Sigmoid colon (tissue), 7 donors: Measurements from ENCODE around the gene DAAM1. TPM values are rescaled to one million over a fixed set of nuclear protein-coding genes. Genes with fewer than 3 reads are reported as not detected.

ENCODE experiments used
- DNase-seq: peaks from one replicate; pipeline ENCODE4 v3.0.0-alpha.2; 2019
- H3K27ac ChIP-seq, 4 donors: fragments of 200-600 bp; sonication (generic); one replicate each; pipeline ENCODE4 v1.5.1; 2016 to 2019; ENCODE audit warnings: mild to moderate bottlenecking in 1 of 4
- H3K27me3 ChIP-seq, 3 donors: fragments of 200-600 bp; sonication (generic); one replicate each; pipeline ENCODE4 v1.5.1; 2019; ENCODE audit warnings: mild to moderate bottlenecking in 1 of 3
- H3K36me3 ChIP-seq, 4 donors: fragments of 200-600 bp; sonication (generic); one replicate each; pipeline ENCODE4 v1.5.1; 2016 to 2019
- H3K4me1 ChIP-seq, 4 donors: fragments of 200-600 bp; sonication (generic); one replicate each; pipeline ENCODE4 v1.5.1; 2017 to 2019
- H3K4me3 ChIP-seq, 4 donors: fragments of 200-600 bp; sonication (generic); one replicate each; pipeline ENCODE4 v1.5.1; 2017 to 2019; ENCODE audit warnings: mild to moderate bottlenecking in 2 of 4, moderate library complexity in 1 of 4
- H3K9me3 ChIP-seq, 4 donors: fragments of 200-600 bp in 3 of 4; sonication (generic) in 3 of 4; one replicate each; pipeline versions ENCODE4 v1.5.1 to v1.6.1; 2013 to 2019
- EP300 ChIP-seq, 4 donors: sonication (generic); formaldehyde crosslinking; IDR thresholded peaks; one replicate each; pipeline ENCODE4 v1.6.1; 2017; ENCODE audit warnings: antibody characterized with exemption in 4 of 4
- POLR2A ChIP-seq, 2 donors: fragments of 450-650 bp; IDR thresholded peaks; one replicate each; pipeline ENCODE4 v1.6.1; 2016; ENCODE audit warnings: antibody characterized with exemption in 2 of 2, mild to moderate bottlenecking in 2 of 2, moderate library complexity in 2 of 2
- POLR2AphosphoS5 ChIP-seq, 4 donors: sonication (generic); formaldehyde crosslinking; IDR thresholded peaks; one replicate each; pipeline ENCODE4 v1.6.1; 2017; ENCODE audit warnings: antibody characterized with exemption in 4 of 4
- WGBS, 2 donors: extraction: QIAGEN DNeasy Blood & Tissue Kit; methylation state at CpG; one replicate each; pipeline ENCODE4 v1.1.7; 2013; 5-methylcytosine and 5-hydroxymethylcytosine counted together
- intact Hi-C: fragments of 100-400 bp; cut with DNase I; formaldehyde crosslinking; loops from one replicate; pipeline ENCODE4 v1.15.1; 2023
- polyA plus RNA-seq, 3 donors: library from polyadenylated mRNA; stranded (reverse); fragments of 200-250 nt; gene quantifications; one replicate each; pipeline ENCODE4 v1.2.3, GENCODE V29; 2013
- total RNA-seq, 4 donors: library from RNA; depleted of rRNA; stranded (reverse); fragments of >200 nt; gene quantifications; one replicate each; pipeline ENCODE4 v1.1.0, GENCODE V29; 2016
- TF ChIP-seq, protein P1 (sequence below), 4 experiments: fragments of 450-650 bp in 3 of 4; fragments of 200-600 bp in 1 of 4; IDR thresholded peaks; one replicate each; pipeline ENCODE4 v1.5.1; 2016 to 2019; ENCODE audit warnings: antibody characterized with exemption in 4 of 4, mild to moderate bottlenecking in 3 of 4, moderate library complexity in 2 of 4
- donor health status: healthy with polysubstance abuse.
- donor health status: Bipolar disorder and iron deficiency.
- donor health status: healthy.

Gene DAAM1
- total and polyA plus RNA-seq, 7 donors: 11.4 to 77.8 (median 47.5) TPM

DNA sequence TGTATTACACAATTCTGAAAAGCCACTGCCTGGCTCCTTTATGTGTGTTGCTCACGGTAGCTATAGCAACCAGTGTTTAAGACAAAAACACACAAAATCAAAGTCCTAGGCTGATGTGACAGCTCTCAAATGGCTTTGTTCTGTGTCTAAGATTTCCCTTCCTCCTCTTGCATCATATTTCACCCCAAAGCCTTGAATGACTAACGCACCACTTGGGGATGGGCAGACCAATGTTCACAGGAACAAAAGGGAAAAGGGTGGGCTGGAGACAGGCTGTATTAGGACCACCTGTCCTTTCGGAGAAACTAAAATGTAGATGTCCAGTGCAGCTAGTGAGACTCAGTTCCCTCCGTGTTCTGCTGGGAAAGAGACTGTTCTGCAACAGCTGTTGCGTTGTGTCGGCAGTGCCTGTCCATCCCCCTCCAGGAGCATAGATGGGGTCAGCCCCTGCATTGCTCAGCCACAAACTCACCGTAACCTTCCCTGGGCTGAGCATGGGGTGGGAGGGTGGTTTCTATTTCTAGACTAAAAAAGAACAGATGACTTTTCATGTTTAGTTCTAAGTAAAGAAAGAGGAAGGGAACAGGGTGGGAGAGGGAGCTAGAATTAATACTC is 26.8 kb upstream of the DAAM1 start:
- no peaks in the 10 kb centered on the region for H3K9me3 ChIP-seq
- no peak for DNase-seq
- intact Hi-C loops: no loop called here
- H3K27me3 ChIP-seq: no peaks in the 10 kb centered on the region
- 52 to 62% methylated on average over 7 of the region's 7 CpGs for WGBS, 2 donors
- no peak overlapping the region for H3K4me3 ChIP-seq
- peak overlapping the region in 2 of 4 donors; percentile 35 to 39 for H3K27ac ChIP-seq
- TF ChIP-seq POLR2AphosphoS5 (IDR thresholded peaks at IDR 0.05) (peak in 1 of 4 donors; percentile 14), EP300 (IDR thresholded peaks at IDR 0.05) (no peak)
- no peaks in the 10 kb centered on the region for H3K36me3 ChIP-seq
- H3K4me1 ChIP-seq: peaks cover 0 to 3% (median 0%) of the 10 kb centered on the region in 4 donors

DNA sequence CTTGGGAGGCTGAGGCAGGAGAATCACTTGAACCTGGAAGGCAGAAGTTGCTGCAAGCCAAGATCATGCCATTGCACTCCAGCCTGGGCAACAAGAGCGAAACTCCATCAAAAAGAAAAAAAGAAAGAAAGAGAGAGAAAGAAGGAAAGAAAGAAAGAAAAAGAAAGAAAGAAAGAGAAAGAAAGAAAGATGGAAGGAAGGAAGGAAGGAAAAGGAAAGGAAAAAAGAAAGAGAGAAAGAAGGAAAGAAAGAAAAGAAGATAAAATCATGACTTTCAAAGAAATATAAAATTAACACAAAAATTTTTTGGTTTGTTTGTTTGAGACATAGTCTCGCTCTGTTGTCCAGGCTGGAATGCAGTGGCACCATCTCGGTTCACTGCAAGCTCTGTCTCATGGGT is 22.2 kb upstream of the DAAM1 start:
- intact Hi-C loops: no loop called here
- DNase-seq: no peak
- Histone ChIP-seq H3K4me3 (no peak overlapping the region), H3K27ac (no peak overlapping the region), H3K4me1 (peaks cover 0 to 2% (median 0%) of the 10 kb centered on the region in 4 donors), H3K9me3 (no peaks in the 10 kb centered on the region), H3K36me3 (no peaks in the 10 kb centered on the region), H3K27me3 (no peaks in the 10 kb centered on the region)
- no peak for TF ChIP-seq EP300 (IDR thresholded peaks at IDR 0.05)
- no peak for TF ChIP-seq POLR2AphosphoS5 (IDR thresholded peaks at IDR 0.05)
- TF ChIP-seq, protein P1, sequence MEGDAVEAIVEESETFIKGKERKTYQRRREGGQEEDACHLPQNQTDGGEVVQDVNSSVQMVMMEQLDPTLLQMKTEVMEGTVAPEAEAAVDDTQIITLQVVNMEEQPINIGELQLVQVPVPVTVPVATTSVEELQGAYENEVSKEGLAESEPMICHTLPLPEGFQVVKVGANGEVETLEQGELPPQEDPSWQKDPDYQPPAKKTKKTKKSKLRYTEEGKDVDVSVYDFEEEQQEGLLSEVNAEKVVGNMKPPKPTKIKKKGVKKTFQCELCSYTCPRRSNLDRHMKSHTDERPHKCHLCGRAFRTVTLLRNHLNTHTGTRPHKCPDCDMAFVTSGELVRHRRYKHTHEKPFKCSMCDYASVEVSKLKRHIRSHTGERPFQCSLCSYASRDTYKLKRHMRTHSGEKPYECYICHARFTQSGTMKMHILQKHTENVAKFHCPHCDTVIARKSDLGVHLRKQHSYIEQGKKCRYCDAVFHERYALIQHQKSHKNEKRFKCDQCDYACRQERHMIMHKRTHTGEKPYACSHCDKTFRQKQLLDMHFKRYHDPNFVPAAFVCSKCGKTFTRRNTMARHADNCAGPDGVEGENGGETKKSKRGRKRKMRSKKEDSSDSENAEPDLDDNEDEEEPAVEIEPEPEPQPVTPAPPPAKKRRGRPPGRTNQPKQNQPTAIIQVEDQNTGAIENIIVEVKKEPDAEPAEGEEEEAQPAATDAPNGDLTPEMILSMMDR (IDR thresholded peaks at IDR 0.05): no peak
- TF ChIP-seq POLR2A (IDR thresholded peaks at IDR 0.05): no peak
- 94 to 97% methylated on average over 3 of the region's 3 CpGs for WGBS, 2 donors

DNA sequence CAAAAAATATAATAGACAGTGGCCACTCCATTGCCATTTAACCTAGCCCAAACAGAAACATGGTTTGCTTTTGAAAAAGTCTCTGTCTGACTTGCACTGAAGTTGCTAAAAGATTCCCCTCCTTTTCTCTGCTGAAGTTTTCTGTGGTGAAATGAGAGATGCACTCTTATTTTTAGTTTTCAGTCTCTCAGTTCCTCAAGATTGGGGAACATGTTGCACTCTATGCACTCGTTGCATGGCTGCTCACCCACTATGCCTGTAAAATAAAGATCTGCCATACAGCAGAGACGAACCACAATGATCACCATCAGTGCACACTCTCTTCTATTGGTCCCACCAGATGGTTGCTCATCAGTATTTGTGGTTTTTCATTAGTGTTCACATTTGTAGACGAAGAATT is 13.1 kb upstream of the DAAM1 start:
- intact Hi-C loops: no loop called here
- Histone ChIP-seq H3K27ac (no peak overlapping the region), H3K27me3 (no peaks in the 10 kb centered on the region), H3K4me1 (peaks cover 0 to 14% (median 5%) of the 10 kb centered on the region in 4 donors), H3K36me3 (no peaks in the 10 kb centered on the region), H3K4me3 (no peak overlapping the region), H3K9me3 (no peaks in the 10 kb centered on the region)
- 69 to 83% methylated on average over 3 of the region's 3 CpGs for WGBS, 2 donors
- TF ChIP-seq, protein P1 (IDR thresholded peaks at IDR 0.05): no peak
- no peak for TF ChIP-seq POLR2A (IDR thresholded peaks at IDR 0.05)
- DNase-seq: no peak

DNA sequence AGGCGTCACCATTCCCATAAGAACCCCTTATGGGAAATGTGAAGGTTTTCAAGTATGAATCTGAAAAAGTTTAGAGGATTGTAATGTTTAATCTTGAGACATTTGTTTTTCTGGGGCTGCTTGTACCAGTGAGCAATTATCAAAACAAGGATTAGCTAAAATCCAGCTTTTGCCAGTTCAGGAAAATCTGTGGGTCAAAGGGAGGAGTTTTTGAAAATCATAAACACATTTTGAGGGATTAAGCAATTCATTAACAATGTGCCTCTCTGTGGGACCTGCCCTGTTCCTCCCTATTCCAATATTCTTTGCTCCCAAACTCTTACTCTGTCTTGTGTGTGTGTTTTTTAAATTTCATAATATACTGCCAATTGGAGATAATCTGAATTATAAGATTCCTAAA is 11.7 kb upstream of the DAAM1 start:
- intact Hi-C loops: no loop called here
- Histone ChIP-seq H3K36me3 (no peaks in the 10 kb centered on the region), H3K27me3 (no peaks in the 10 kb centered on the region), H3K4me1 (peaks cover 0 to 14% (median 5%) of the 10 kb centered on the region in 4 donors), H3K9me3 (no peaks in the 10 kb centered on the region), H3K4me3 (no peak overlapping the region), H3K27ac (no peak overlapping the region)
- 70 to 74% methylated on average over 1 of the region's 1 CpG for WGBS, 2 donors
- TF ChIP-seq, protein P1 (IDR thresholded peaks at IDR 0.05): no peak
- TF ChIP-seq EP300 (IDR thresholded peaks at IDR 0.05) (no peak), POLR2A (IDR thresholded peaks at IDR 0.05) (no peak), POLR2AphosphoS5 (IDR thresholded peaks at IDR 0.05) (no peak)
- DNase-seq: no peak

DNA sequence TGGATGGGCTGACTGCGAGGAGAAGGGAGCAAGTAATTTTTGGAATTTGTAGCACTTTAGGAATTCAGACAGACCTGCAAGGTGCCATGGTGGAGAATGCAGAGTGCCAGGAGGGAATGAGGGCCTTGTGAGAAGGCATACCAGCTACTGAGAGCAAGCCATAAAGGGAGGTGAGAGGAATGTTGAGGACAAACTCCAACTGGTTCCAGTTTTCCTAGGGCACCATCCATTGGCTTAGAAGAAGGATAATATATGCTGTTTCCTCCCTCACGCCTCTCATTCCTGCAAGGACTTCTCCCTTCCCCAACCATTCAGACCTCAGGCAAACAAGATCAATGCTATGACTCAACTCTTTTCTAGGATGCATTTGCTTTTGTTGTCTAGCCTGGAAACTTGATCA is 11.2 kb upstream of the DAAM1 start:
- Histone ChIP-seq H3K4me1 (peaks cover 0 to 14% (median 5%) of the 10 kb centered on the region in 4 donors), H3K27ac (no peak overlapping the region), H3K36me3 (no peaks in the 10 kb centered on the region), H3K4me3 (no peak overlapping the region), H3K27me3 (no peaks in the 10 kb centered on the region), H3K9me3 (no peaks in the 10 kb centered on the region)
- TF ChIP-seq POLR2AphosphoS5 (IDR thresholded peaks at IDR 0.05): no peak
- TF ChIP-seq EP300 (IDR thresholded peaks at IDR 0.05): no peak
- TF ChIP-seq, protein P1 (IDR thresholded peaks at IDR 0.05): no peak
- TF ChIP-seq POLR2A (IDR thresholded peaks at IDR 0.05): no peak
- 84 to 90% methylated on average over 2 of the region's 2 CpGs for WGBS, 2 donors
- intact Hi-C loops: no loop called here
- no peak for DNase-seq
